ENCODE results near the gene LARGE2.

DNA sequence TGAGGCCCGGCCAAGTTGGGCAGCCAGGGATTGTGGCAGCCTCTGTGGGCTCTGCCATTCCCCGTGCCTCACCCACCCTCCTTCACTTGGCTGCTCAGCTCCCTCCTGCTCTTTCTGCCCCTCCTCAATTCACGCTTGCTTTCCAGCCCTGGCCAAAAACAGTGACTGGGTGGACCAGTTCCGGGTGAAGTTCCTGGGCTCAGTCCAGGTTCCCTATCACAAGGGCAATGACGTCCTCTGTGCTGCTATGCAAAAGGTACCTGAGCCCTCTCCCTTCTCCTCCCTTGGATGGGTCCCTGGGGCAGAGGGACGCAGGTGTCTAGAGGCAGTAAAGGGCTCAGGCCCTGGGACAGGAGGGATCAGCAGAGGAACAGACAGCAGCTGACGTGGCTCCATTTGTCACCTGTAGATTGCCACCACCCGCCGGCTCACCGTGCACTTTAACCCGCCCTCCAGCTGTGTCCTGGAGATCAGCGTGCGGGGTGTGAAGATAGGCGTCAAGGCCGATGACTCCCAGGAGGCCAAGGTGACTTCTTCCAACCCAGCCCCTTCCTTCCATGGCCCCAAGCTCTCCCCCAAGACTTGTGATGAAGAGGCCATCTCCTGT is 18.0 kb upstream of the LARGE2 start:
- no peak for TF ChIP-seq CTCF (IDR thresholded peaks at IDR 0.05)
- peak in 1 of 3 donors; percentile 18 for TF ChIP-seq POLR2A (IDR thresholded peaks at IDR 0.05)
